ENCODE measurements around the gene AK5. TPM values are rescaled to one million over a fixed set of nuclear protein-coding genes. Genes with fewer than 3 reads are reported as not detected.

Gene AK5
- total RNA-seq, result 1.0 TPM
- long read RNA-seq, result 0 reads

- Histone ChIP-seq H3K27ac (no peak within 1 kb of the TSS), H3K27me3 (ENCODE audit: low read depth) (peaks cover 48% of the 10 kb centered on the region), H3K4me1 (peaks cover 19% of the 10 kb centered on the region), H3K9me3 (no peaks in the 10 kb centered on the region), H3K4me3 (peak within 1 kb of the TSS; percentile 51), H3K36me3 (no peaks in the 10 kb centered on the region)
- intact Hi-C loops (cut with DNase I), result no loop called here
- DNase-seq (peak; percentile 41), ATAC-seq (peak; percentile 78 to 79)
- TF ChIP-seq CTCF (IDR thresholded peaks at IDR 0.05), result no peak
Measured at GRCh38 chr1:77281491-77282186, at the start of gene AK5. AK5 (plus strand) TSS chr1:77282019; CDS start chr1:77282314, 295 bp downstream.

GRCh38 chr1:77232829-77233228 lies 49.0 kb upstream of the AK5 start:
- H3K36me3 ChIP-seq, result no peaks in the 10 kb centered on the region
- no peak overlapping the region for H3K4me3 ChIP-seq
- no peaks in the 10 kb centered on the region for H3K27me3 ChIP-seq (ENCODE audit: low read depth)
- TF ChIP-seq CTCF (IDR thresholded peaks at IDR 0.05), result no peak
- no peak overlapping the region for H3K27ac ChIP-seq
- intact Hi-C loops (cut with DNase I), result no loop called here
- no peak for ATAC-seq
- H3K9me3 ChIP-seq, result peaks cover 4% of the 10 kb centered on the region
- no peak for DNase-seq
- no peaks in the 10 kb centered on the region for H3K4me1 ChIP-seq

- no peak for ATAC-seq
- TF ChIP-seq CTCF (IDR thresholded peaks at IDR 0.05), result no peak
- no peaks in the 10 kb centered on the region for H3K4me1 ChIP-seq
- DNase-seq, result no peak
- H3K9me3 ChIP-seq, result peaks cover 4% of the 10 kb centered on the region
- H3K4me3 ChIP-seq, result no peak overlapping the region
- intact Hi-C loops (cut with DNase I), result no loop called here
- no peak overlapping the region for H3K27ac ChIP-seq
- H3K27me3 ChIP-seq (ENCODE audit: low read depth), result peaks cover 5% of the 10 kb centered on the region
- no peaks in the 10 kb centered on the region for H3K36me3 ChIP-seq
Measured at GRCh38 chr1:77234096-77234495, 47.7 kb upstream of the AK5 start.

GRCh38 chr1:77234943-77235342 lies 46.9 kb upstream of the AK5 start:
- H3K27ac ChIP-seq, result no peak overlapping the region
- intact Hi-C loops (cut with DNase I), result no loop called here
- H3K9me3 ChIP-seq, result peaks cover 4% of the 10 kb centered on the region
- H3K4me3 ChIP-seq, result no peak overlapping the region
- ATAC-seq, result no peak
- H3K27me3 ChIP-seq (ENCODE audit: low read depth), result peaks cover 5% of the 10 kb centered on the region
- H3K4me1 ChIP-seq, result no peaks in the 10 kb centered on the region
- H3K36me3 ChIP-seq, result no peaks in the 10 kb centered on the region
- TF ChIP-seq CTCF (IDR thresholded peaks at IDR 0.05), result no peak
- no peak for DNase-seq

GRCh38 chr1:77238462-77238861 lies 43.4 kb upstream of the AK5 start:
- peaks cover 5% of the 10 kb centered on the region for H3K27me3 ChIP-seq (ENCODE audit: low read depth)
- no peaks in the 10 kb centered on the region for H3K36me3 ChIP-seq
- peaks cover 1% of the 10 kb centered on the region for H3K9me3 ChIP-seq
- DNase-seq (no peak), ATAC-seq (no peak)
- H3K4me1 ChIP-seq, result no peaks in the 10 kb centered on the region
- TF ChIP-seq CTCF (IDR thresholded peaks at IDR 0.05), result no peak
- no peak overlapping the region for H3K4me3 ChIP-seq
- intact Hi-C loops (cut with DNase I), result no loop called here
- H3K27ac ChIP-seq, result no peak overlapping the region
